ENCODE measurements around the gene PPM1H.
"Not testable (repeated sequence)": the region's sequence is repeated elsewhere in the genome, so short reads cannot be mapped to it uniquely, and the experiment has no call there.

The PPM1H gene

GRCh38 chr12:62730649-62731048 is 204.3 kb downstream of the PPM1H start:
- TF ChIP-seq CTCF (IDR thresholded peaks at IDR 0.05) = no peak
- no peaks in the 10 kb centered on the region for H3K27me3 ChIP-seq
- no peaks in the 10 kb centered on the region for H3K9me3 ChIP-seq
- peak overlapping the region; percentile 61 to 73 for H3K27ac ChIP-seq
- peak in 1 of 2 donors; percentile 41 for DNase-seq
- H3K4me3 ChIP-seq = peak overlapping the region; percentile 26 to 31
- no peaks in the 10 kb centered on the region for H3K36me3 ChIP-seq
- intact Hi-C loops (cut with DNase I; ENCODE audit: low total_unique reads) = no loop called here
- H3K4me1 ChIP-seq = peaks cover 0 to 47% (median 30%) of the 10 kb centered on the region in 4 donors

GRCh38 chr12:62729579-62730544 is 205.1 kb downstream of the PPM1H start:
- DNase-seq; intact Hi-C loops (cut with DNase I; ENCODE audit: low total_unique reads); H3K27me3 ChIP-seq; H3K36me3 ChIP-seq; H3K9me3 ChIP-seq: not testable (repeated sequence)
- Histone ChIP-seq H3K4me3 (peak overlapping the region in 1 of 2 donors; percentile 26), H3K27ac (peak overlapping the region; percentile 61 to 73), H3K4me1 (peaks cover 0 to 53% (median 35%) of the 10 kb centered on the region in 4 donors)

- no peaks in the 10 kb centered on the region for H3K9me3 ChIP-seq
- no peaks in the 10 kb centered on the region for H3K27me3 ChIP-seq
- H3K4me3 ChIP-seq = no peak overlapping the region
- H3K4me1 ChIP-seq = peaks cover 0 to 64% (median 45%) of the 10 kb centered on the region in 4 donors
- peak overlapping the region in 1 of 2 donors; percentile 73 for H3K27ac ChIP-seq
- no peak for TF ChIP-seq CTCF (IDR thresholded peaks at IDR 0.05)
- no peak for DNase-seq
- intact Hi-C loops (cut with DNase I; ENCODE audit: low total_unique reads) = no loop called here
- no peaks in the 10 kb centered on the region for H3K36me3 ChIP-seq
Observed at GRCh38 chr12:62728741-62729140, 206.2 kb downstream of the PPM1H start.

GRCh38 chr12:62726471-62726980 is 208.4 kb downstream of the PPM1H start:
- intact Hi-C loops (cut with DNase I; ENCODE audit: low total_unique reads) = no loop called here
- DNase-seq = no peak
- TF ChIP-seq CTCF (IDR thresholded peaks at IDR 0.05) = no peak
- Histone ChIP-seq H3K4me1 (peaks cover 0 to 46% (median 34%) of the 10 kb centered on the region in 4 donors), H3K9me3 (no peaks in the 10 kb centered on the region), H3K27me3 (no peaks in the 10 kb centered on the region), H3K27ac (no peak overlapping the region), H3K36me3 (no peaks in the 10 kb centered on the region), H3K4me3 (no peak overlapping the region)

GRCh38 chr12:62725781-62726180 is 209.2 kb downstream of the PPM1H start:
- Histone ChIP-seq H3K36me3 (no peaks in the 10 kb centered on the region), H3K27ac (no peak overlapping the region), H3K4me3 (no peak overlapping the region), H3K9me3 (no peaks in the 10 kb centered on the region), H3K4me1 (peaks cover 0 to 43% (median 31%) of the 10 kb centered on the region in 4 donors), H3K27me3 (no peaks in the 10 kb centered on the region)
- intact Hi-C loops (cut with DNase I; ENCODE audit: low total_unique reads) = no loop called here
- TF ChIP-seq CTCF (IDR thresholded peaks at IDR 0.05) = no peak
- DNase-seq = no peak

- H3K4me3 ChIP-seq = no peak overlapping the region
- no peaks in the 10 kb centered on the region for H3K9me3 ChIP-seq
- no peaks in the 10 kb centered on the region for H3K27me3 ChIP-seq
- DNase-seq = peak in 1 of 2 donors; percentile 41
- intact Hi-C loops (cut with DNase I; ENCODE audit: low total_unique reads) = no loop called here
- H3K27ac ChIP-seq = peak overlapping the region in 1 of 2 donors; percentile 53
- no peak for TF ChIP-seq CTCF (IDR thresholded peaks at IDR 0.05)
- H3K36me3 ChIP-seq = no peaks in the 10 kb centered on the region
- H3K4me1 ChIP-seq = peaks cover 0 to 44% (median 29%) of the 10 kb centered on the region in 4 donors
Observed at GRCh38 chr12:62724947-62725451, 210.0 kb downstream of the PPM1H start.
